GM13976 (cell line): ENCODE data around the gene SIK3.

Experiments used
- DNase-seq: peaks from one replicate; pipeline ENCODE4 v3.0.0; 2012; ENCODE audit warnings: low spot score
- CTCF ChIP-seq: IDR thresholded peaks from 2 replicates; pipeline ENCODE4 v1.5.1; 2012; ENCODE audit warnings: borderline replicate concordance, mild to moderate bottlenecking; ENCODE audit not compliant: insufficient read depth; ENCODE audit errors: extremely low read depth, missing control alignments, control extremely low read depth
- in situ Hi-C: fragments of 300-500 bp; cut with MboI; formaldehyde crosslinking; loops from one replicate; pipeline ENCODE4 v1.12.0; 2022; ENCODE audit warnings: low sequenced_read_pairs, mixed read lengths, inconsistent platforms; ENCODE audit not compliant: unreplicated experiment

The SIK3 gene

GRCh38 chr11:116972691-116973090 lies 125.5 kb downstream of the SIK3 start:
- no peak for DNase-seq
- no peak for TF ChIP-seq CTCF
- in situ Hi-C loops: no loop called here

- no peak for TF ChIP-seq CTCF
- DNase-seq: no peak
Observed at GRCh38 chr11:116970485-116971292, 127.5 kb downstream of the SIK3 start.

GRCh38 chr11:116969694-116970093 lies 128.5 kb downstream of the SIK3 start:
- TF ChIP-seq CTCF: no peak
- in situ Hi-C loops: no loop called here
- DNase-seq: no peak

More at GRCh38 chr11:116970485-116971292, 127.5 kb downstream of the SIK3 start:
- in situ Hi-C loops: no loop called here

GRCh38 chr11:116964269-116964668 lies 134.0 kb downstream of the SIK3 start:
- in situ Hi-C loops: no loop called here
- no peak for TF ChIP-seq CTCF
- DNase-seq: no peak

- TF ChIP-seq CTCF: no peak
- DNase-seq: no peak
- in situ Hi-C loops: no loop called here
Observed at GRCh38 chr11:116963813-116964212, 134.4 kb downstream of the SIK3 start.

GRCh38 chr11:116962108-116962507 lies 136.1 kb downstream of the SIK3 start:
- TF ChIP-seq CTCF: no peak
- no peak for DNase-seq
- in situ Hi-C loops: no loop called here
